ENCODE results near the gene NEK7.

The NEK7 gene

DNA sequence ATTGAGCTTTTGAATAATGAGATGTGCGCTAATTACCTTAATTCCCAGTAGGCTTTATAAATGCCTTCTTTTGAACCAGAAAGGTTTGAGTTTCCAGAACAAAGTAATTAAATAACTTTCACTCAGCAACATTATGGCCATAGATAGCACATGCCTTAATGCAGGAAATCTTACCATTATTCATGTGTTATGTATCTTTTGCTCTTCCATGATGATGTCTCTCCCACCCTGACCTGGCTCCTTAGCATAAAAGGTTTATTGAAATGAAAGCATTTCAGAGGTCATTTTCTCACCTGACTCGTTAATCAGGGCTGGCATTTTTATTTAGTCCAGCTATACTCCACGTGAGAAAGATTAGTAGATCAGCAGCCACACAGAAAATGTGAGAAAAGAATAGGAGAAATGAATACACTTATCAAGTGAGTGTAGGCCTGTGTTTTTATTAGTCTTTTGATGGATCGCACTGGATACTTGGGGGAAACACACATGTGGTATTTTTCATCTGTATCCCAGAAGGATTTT, 203.5 kb downstream of the NEK7 start:
- ATAC-seq = no peak
- no peaks in the 10 kb centered on the region for H3K9me3 Mint-ChIP-seq
- DNase-seq = no peak
- H3K27me3 Mint-ChIP-seq = no peaks in the 10 kb centered on the region
- no peak overlapping the region for H3K4me3 Mint-ChIP-seq
- no peaks in the 10 kb centered on the region for H3K36me3 Mint-ChIP-seq (ENCODE audit: low read depth)
- H3K4me1 Mint-ChIP-seq = no peaks in the 10 kb centered on the region
- H3K27ac Mint-ChIP-seq = no peak overlapping the region

DNA sequence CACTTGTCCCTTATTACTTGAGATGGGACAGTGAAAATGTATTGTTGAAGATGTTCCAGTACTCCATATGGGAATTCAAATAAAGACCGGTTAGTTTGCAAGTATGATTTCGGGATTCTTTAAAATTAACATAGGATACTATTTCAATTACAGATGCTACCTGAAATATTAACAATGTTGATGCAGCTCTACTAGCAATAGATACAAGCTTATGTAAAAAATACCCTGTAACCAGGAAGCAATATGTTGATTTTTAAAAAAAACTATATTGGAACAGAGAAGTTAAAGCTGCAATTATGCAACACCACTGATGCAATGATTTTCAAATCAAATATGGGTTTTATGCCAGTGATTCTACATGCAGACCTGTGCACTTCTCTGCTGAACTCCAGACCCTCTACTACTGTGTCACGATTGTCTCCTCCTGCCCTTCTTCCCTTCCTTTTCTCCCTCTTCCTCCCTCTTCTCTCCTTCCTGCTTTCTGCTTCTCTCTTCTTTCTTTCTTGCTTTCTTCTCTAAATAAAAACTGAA, 204.5 kb downstream of the NEK7 start:
- Mint-ChIP-seq H3K36me3 (ENCODE audit: low read depth) (no peaks in the 10 kb centered on the region), H3K4me3 (no peak overlapping the region), H3K9me3 (no peaks in the 10 kb centered on the region), H3K4me1 (no peaks in the 10 kb centered on the region), H3K27me3 (no peaks in the 10 kb centered on the region), H3K27ac (no peak overlapping the region)
- DNase-seq = no peak
- ATAC-seq = no peak

DNA sequence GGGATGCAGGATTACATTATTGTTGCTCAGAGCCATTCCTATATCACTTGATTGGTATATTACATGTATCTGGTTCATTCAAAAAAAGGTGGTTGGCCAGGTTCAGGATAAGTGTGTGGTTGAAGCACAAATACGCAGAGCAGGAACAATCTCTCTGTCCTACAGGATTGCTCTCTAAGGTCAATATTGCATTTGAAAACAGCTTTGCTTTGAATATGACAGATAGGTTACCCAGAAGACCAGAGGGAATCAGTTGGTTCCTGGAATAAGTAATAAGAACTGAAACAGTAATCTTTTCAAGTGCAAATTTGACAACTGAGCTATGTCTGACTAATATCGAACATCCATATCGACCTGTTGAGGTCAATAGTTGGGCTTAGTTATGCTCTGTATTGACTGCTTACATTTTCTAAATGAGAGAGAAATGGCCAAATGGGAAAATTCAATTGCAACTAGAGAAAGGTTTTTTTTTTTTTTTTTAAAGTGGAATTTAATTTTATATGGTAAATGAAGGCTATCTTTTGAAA, 206.9 kb downstream of the NEK7 start:
- H3K9me3 Mint-ChIP-seq = peaks cover 13% of the 10 kb centered on the region
- H3K27ac Mint-ChIP-seq = no peak overlapping the region
- no peaks in the 10 kb centered on the region for H3K4me1 Mint-ChIP-seq
- no peak overlapping the region for H3K4me3 Mint-ChIP-seq
- DNase-seq (no peak), ATAC-seq (no peak)
- H3K36me3 Mint-ChIP-seq (ENCODE audit: low read depth) = peaks cover 2% of the 10 kb centered on the region
- no peaks in the 10 kb centered on the region for H3K27me3 Mint-ChIP-seq

DNA sequence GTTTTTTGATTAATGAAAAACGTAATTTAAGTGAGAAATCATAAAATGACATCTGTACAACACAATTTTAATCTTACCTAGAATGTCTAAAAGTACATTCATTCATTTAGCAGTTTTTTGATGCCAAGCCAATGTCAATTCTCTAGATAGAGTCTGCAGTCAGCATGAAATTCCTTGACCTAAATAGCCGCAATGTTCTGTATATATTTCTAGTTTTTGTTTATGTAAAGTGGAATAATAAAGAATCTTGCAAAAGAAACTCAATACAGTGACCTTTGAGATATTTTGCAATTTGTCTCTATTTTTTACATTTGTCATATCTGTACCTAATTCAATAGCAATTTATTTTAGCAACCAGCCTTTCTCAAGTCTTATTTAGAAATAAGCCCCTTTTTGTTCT, 207.7 kb downstream of the NEK7 start:
- Mint-ChIP-seq H3K36me3 (ENCODE audit: low read depth) (peaks cover 3% of the 10 kb centered on the region), H3K4me1 (no peaks in the 10 kb centered on the region), H3K27me3 (no peaks in the 10 kb centered on the region), H3K27ac (no peak overlapping the region), H3K4me3 (no peak overlapping the region), H3K9me3 (peaks cover 16% of the 10 kb centered on the region)
- no peak for DNase-seq
- ATAC-seq = no peak

DNA sequence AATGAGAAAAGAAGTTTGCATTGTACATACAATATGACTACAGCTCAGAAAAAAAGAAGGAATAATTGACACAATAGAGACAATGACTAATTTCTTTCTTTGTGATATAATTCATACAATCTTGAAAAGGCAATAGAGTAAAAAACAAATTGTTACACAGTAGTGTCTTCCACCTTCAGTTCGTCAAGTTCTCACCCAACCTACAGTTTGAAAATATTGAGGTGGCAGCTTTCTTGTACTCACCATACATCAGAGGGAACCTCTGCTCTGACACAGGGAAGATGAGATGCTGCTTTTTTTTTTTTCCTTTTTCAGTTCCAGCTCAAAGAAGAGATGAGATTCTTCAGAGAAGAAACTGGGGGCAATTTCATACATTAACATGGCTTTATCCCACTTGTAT, 210.5 kb downstream of the NEK7 start:
- Mint-ChIP-seq H3K9me3 (peaks cover 23% of the 10 kb centered on the region), H3K36me3 (ENCODE audit: low read depth) (peaks cover 4% of the 10 kb centered on the region), H3K4me1 (no peaks in the 10 kb centered on the region), H3K27ac (no peak overlapping the region), H3K27me3 (no peaks in the 10 kb centered on the region), H3K4me3 (no peak overlapping the region)
- DNase-seq = no peak
- no peak for ATAC-seq

DNA sequence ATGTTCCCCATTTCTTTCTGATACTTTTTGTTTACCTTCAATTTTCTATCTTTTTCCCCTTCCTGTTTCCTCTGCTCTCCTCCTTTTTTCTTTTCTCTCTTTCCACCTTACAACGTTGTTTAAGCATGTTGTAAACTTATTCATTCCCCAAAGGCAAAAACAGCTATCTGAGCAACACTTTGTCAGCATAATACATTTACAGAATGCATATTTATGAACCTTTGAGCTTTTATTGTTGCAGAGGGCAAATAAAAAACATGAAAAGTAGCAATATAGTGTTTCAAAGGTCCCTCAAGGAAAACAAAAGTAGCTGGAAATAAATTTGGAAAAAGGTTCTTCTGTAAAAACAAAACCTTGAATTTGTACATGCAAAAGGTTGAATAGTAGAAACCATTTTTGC, 214.2 kb downstream of the NEK7 start:
- Mint-ChIP-seq H3K27ac (no peak overlapping the region), H3K4me3 (no peak overlapping the region), H3K36me3 (ENCODE audit: low read depth) (peaks cover 4% of the 10 kb centered on the region), H3K9me3 (peaks cover 42% of the 10 kb centered on the region), H3K27me3 (no peaks in the 10 kb centered on the region), H3K4me1 (no peaks in the 10 kb centered on the region)
- DNase-seq (no peak), ATAC-seq (no peak)
